Fibroblast of mammary gland (primary cell): Measurements from ENCODE around the gene PTPRD.

Experiments used
- DNase-seq: peaks from one replicate; pipeline ENCODE4 v3.0.0-alpha.2; 2010; ENCODE audit warnings: low read depth
- H3K4me3 ChIP-seq: 2 replicates; pipeline ENCODE4 v1.5.1; 2011; ENCODE audit warnings: low read depth, mild to moderate bottlenecking, low read length, moderate library complexity; ENCODE audit not compliant: control insufficient read depth
- TF ChIP-seq, protein P1 (sequence below): conservative IDR thresholded peaks from 2 replicates; pipeline ENCODE4 v1.5.1; 2011; ENCODE audit warnings: low read depth, low read length, inconsistent platforms; ENCODE audit not compliant: control insufficient read depth, insufficient read depth

The PTPRD gene

DNA sequence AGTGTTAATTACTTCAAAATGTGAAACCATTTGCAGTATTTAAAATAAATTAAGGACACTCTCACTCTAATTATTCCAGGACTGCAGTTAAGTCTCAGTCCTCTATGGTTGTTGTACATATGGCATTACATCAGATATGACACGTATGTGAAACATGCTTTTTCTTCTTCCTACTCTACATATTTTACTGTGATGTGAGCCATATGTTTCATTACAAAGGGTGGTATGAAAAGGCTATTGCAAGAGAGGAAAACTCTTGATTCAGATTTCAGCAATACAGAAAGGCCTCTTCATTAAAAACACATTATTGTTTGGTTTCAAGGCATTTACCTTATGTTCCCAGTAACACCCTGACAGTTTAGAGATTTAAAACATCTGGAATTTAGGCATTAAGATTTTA lies 1848.8 kb downstream of the PTPRD start:
- TF ChIP-seq, protein P1, sequence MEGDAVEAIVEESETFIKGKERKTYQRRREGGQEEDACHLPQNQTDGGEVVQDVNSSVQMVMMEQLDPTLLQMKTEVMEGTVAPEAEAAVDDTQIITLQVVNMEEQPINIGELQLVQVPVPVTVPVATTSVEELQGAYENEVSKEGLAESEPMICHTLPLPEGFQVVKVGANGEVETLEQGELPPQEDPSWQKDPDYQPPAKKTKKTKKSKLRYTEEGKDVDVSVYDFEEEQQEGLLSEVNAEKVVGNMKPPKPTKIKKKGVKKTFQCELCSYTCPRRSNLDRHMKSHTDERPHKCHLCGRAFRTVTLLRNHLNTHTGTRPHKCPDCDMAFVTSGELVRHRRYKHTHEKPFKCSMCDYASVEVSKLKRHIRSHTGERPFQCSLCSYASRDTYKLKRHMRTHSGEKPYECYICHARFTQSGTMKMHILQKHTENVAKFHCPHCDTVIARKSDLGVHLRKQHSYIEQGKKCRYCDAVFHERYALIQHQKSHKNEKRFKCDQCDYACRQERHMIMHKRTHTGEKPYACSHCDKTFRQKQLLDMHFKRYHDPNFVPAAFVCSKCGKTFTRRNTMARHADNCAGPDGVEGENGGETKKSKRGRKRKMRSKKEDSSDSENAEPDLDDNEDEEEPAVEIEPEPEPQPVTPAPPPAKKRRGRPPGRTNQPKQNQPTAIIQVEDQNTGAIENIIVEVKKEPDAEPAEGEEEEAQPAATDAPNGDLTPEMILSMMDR: no peak
- H3K4me3 ChIP-seq: no peak overlapping the region

DNA sequence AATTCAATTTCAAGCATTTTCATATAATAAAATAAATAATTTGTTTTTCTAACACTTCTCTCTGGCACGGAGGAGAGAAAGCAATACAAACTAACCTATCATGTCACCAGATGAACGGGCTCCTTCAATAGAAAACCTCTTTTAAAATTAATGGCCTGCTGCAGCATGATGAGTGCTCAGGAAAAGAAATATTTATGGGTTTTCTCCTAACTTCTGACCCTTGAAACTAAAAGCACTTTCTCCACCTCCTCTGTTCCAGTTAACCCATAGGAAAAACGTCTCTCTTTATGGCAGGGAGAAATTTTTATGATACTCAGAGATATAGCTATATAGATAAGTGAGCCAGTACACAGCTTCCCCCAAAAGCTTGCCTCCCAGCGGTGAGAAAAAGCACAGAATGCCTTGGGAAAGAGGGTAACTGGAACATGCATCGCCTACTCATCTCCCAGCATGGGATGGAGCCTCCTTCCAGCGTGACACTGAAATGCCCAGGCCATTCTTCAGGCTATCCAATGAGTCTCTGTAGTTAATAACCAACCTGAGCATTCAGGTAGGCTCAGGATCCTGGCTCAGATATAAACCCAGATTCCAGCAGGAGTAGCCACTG lies 1850.2 kb downstream of the PTPRD start:
- no peak overlapping the region for H3K4me3 ChIP-seq
- TF ChIP-seq, protein P1: no peak
- DNase-seq: no peak

More for the DNA sequence above, 1848.8 kb downstream of the PTPRD start:
- peak; percentile 75 for DNase-seq

DNA sequence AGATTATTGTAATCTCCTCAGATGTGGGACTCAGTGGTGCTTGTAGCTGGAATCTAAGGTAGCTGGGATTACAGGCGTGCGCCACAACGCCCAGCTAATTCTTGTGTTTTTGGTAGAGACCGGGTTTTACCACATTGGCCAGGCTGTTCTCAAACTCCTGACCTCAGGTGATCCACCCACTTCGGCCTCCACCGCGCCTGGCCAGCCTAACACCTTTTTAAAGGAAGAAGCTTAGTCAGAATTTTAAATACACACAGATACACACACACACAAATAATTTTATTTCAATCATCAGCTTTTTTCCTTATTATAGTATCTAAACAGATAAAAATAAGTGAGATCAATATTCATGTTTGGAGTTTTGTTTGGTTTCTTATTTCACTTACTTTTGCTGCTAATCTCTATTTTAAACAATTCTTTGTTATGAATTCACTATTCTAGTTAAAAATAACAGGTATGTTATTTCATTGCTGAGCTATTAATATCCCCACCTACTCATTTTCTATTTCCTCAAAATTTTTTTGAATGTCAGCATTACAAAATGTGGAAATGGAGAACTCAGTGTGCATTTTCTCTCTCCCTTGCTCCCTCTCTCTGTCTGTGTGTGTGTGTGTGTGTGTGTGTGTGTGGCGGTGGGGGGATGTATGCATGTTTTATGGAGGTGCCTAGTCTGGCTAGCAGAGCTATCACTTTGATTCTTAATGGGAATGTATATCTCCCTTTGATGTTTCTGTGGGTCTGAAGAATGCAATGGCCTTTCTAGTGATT lies 1852.6 kb downstream of the PTPRD start:
- DNase-seq: no peak
- TF ChIP-seq, protein P1: no peak
- no peak overlapping the region for H3K4me3 ChIP-seq

DNA sequence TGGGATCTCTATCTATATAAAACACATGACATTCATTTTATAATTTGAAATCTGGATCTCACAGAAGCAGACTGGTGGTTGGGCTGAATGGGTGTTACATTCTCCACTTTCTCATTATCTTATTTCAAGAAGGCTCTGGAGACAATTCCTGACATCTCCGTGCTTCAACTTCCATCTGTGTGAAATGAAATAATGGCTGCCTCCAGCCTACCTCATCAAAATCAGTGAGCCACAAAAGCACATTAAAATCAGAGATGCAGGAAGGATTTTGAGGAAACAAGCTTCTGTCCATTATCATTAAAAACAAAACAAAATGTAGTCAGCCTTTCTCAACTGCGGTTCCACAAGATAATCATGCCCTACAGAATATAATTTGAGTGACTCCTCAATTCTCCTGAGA lies 1854.9 kb downstream of the PTPRD start:
- DNase-seq: no peak
- no peak overlapping the region for H3K4me3 ChIP-seq
- TF ChIP-seq, protein P1: no peak

DNA sequence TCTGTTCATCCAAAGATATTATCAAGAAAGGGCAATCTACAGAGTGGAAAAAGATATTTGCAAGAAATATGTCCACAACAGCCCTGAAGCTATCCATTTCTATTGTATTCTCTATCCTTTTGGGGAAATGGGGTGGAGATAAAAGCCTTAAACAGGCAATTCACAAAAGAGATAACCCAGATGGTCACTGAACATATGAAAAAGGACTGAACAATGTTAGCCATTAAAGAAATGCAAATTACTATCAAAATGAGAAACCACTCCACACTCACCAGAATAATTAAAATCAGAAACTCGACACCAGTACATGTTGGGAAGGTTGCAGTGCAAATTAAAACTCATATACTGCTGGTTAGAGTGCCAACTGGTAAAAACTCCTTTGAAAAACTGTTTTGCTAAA lies 1858.1 kb downstream of the PTPRD start:
- no peak for DNase-seq
- no peak overlapping the region for H3K4me3 ChIP-seq
- TF ChIP-seq, protein P1: no peak

DNA sequence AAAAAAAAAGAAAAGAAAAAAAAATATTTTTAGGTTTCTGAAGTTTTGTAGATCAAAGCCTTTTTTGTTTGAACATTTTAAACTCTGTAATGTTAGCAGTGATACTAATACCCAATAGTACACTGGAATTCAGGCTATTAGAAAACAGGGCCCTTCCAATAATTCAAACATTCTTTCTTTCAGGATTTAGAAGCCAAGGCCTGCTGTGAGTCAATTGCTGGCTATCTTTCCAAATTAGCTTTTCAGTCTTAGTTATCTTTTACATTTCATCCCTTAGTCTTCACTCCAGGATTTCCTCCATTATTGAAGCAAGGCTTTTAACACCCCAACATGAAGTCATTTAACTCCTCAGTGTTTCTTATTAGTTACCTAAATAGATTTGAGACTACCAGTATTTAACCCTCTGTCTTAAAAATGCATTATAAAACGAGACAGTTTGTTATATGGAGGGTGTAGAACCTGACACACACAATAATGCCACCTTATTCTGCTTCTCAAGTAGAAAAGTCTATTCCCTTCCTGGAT lies 1861.3 kb downstream of the PTPRD start:
- H3K4me3 ChIP-seq: no peak overlapping the region
- DNase-seq: peak; percentile 17
- TF ChIP-seq, protein P1: no peak
